AG09309 (cell line): ENCODE data around the gene DNASE1L2.

Experiments
- DNase-seq: peaks from one replicate; pipeline ENCODE4 v3.0.0-alpha.2; 2010; ENCODE audit warnings: low read depth
- H3K4me3 ChIP-seq: 2 replicates; pipeline ENCODE4 v1.5.1; 2011; ENCODE audit warnings: mild to moderate bottlenecking, low read depth, low read length, moderate library complexity; ENCODE audit not compliant: control insufficient read depth
- TF ChIP-seq, protein P1 (sequence below): IDR thresholded peaks from 2 replicates; pipeline ENCODE4 v1.5.1; 2011; ENCODE audit warnings: mild to moderate bottlenecking, low read depth, low read length, inconsistent platforms; ENCODE audit not compliant: insufficient read depth, control insufficient read depth; ENCODE audit errors: missing control alignments

The DNASE1L2 gene

DNA sequence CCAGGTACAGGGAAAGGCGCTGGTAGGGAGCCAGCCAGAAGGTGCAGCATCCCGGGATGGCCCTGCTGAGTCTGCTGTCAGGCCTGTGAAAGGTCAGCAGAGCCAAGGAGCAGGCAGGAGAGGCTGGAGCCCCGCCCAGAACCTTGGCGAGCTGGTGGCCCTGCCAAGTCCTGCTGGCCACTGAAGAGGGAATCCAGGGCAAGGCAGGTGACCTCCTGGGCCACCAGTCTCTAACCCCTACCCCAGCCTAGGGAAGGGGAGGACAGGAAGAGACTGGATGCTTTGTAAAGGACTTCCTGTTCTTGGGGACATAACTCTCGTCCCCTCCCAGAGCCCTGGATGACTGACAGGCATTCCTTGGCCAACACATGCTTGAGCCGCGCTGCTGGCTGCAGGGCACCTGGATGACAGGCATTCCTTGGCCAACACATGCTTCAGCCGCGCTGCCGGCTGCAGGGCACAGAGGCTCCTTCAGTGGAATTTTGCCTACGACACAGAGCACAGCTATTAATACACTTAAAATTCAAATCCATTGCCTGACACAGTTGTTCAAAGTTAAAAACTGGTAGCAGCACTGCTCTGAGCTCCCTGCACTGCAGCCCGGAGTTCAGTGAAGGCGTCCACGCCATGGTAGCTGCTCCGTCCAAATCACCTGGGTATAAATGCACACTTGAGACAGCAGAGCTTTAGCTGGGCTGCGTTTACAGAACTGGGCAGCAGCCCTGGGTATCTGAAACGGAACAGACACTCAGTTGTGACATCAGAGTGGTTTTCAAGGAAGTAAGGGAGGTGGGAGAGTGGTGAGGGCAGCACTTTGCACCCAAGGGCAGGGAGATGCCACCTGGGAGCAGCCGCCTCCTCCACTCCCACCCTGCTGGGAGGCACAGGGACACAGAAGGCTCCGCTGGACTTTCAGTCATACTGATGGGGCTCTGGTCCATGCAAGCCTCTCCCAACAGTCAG, 23.6 kb upstream of the DNASE1L2 start:
- H3K4me3 ChIP-seq, result peak overlapping the region; percentile 56
- TF ChIP-seq, protein P1, sequence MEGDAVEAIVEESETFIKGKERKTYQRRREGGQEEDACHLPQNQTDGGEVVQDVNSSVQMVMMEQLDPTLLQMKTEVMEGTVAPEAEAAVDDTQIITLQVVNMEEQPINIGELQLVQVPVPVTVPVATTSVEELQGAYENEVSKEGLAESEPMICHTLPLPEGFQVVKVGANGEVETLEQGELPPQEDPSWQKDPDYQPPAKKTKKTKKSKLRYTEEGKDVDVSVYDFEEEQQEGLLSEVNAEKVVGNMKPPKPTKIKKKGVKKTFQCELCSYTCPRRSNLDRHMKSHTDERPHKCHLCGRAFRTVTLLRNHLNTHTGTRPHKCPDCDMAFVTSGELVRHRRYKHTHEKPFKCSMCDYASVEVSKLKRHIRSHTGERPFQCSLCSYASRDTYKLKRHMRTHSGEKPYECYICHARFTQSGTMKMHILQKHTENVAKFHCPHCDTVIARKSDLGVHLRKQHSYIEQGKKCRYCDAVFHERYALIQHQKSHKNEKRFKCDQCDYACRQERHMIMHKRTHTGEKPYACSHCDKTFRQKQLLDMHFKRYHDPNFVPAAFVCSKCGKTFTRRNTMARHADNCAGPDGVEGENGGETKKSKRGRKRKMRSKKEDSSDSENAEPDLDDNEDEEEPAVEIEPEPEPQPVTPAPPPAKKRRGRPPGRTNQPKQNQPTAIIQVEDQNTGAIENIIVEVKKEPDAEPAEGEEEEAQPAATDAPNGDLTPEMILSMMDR, result no peak
- DNase-seq, result no peak

DNA sequence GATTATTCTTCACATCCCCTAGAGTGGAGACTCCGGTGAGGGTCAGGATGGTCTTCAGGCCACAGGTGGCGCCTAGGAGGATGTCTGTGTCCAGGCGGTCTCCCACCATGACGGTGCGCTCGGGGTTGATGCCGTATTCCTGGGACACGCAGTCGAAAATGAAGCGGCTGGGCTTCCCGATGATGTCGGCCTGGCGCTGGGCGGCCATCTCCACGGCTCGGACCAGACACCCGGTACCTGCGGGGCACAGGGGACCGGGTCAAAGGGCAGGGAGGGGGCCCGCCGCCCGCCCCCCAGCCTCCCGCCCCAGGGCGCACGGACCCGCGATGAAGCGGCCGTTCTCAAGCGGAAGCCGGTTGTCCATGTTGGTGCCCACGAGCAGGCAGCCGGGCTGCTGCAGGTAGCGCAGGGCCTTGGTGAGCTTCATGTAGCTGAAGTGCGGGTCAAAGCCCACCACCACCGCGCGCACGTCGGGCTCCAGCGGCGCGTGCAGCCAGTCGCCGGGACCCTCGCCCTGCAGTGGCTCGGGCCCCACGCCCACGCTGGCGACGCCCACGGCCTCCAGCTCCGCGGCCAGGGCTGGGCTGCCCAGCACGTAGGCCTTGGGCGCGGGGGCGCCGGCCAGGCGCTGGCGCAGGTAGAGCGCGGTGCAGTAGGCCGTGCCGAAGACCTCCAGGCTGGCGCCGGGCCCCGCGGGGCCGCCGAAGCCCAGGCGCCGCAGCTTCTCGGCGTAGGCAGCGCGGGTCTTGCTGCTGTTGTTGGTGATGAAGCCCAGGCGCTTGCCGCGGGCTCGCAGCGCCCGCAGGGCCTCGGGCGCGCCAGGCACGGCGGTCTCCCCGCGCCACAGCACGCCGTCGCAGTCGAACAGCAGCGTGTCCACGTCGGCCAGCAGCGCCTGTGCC, 22.2 kb upstream of the DNASE1L2 start:
- TF ChIP-seq, protein P1, result no peak
- no peak for DNase-seq
- peak overlapping the region; percentile 56 for H3K4me3 ChIP-seq

DNA sequence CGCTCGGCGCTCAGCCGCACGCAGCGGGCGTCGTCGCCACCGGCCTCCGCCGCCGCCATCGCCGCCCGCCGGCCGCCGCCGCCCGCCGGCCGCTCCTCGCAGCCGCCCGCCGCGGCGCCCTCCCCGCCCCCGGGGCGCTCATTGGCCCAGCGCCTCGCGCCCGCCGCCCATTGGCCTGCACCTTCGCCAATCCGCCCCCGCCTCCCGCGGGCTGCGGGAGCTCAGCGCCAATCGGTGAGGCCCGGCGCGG, 21.6 kb upstream of the DNASE1L2 start, which contains the start of gene PGP:
Gene PGP (minus strand): TSS at position 122 of the 250 bp plus-strand sequence. CDS start 63 bp downstream, at position 59.
- DNase-seq, result no peak
- H3K4me3 ChIP-seq, result peak within 1 kb of the TSS; percentile 80
- TF ChIP-seq, protein P1, result no peak

DNA sequence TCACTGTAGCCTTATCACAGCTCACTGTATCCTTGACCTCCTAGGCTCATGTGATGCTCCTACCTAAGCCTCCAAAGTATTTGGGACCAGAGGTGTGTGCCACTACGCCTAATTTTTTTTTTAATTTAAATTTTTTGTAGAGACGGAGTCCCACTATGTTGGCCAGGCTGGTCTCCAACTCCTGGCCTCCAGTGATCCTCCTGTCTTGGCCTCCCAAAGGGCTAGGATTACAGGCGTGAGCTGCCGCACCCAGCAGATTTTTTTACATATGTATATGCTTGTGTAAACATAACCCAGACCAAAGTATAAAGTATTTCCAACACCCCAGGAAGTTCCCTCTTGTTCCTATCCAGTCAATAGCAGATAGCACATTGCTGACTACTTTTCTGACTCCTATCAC, 19.9 kb upstream of the DNASE1L2 start:
- DNase-seq, result no peak
- H3K4me3 ChIP-seq, result no peak overlapping the region
- TF ChIP-seq, protein P1, result no peak

DNA sequence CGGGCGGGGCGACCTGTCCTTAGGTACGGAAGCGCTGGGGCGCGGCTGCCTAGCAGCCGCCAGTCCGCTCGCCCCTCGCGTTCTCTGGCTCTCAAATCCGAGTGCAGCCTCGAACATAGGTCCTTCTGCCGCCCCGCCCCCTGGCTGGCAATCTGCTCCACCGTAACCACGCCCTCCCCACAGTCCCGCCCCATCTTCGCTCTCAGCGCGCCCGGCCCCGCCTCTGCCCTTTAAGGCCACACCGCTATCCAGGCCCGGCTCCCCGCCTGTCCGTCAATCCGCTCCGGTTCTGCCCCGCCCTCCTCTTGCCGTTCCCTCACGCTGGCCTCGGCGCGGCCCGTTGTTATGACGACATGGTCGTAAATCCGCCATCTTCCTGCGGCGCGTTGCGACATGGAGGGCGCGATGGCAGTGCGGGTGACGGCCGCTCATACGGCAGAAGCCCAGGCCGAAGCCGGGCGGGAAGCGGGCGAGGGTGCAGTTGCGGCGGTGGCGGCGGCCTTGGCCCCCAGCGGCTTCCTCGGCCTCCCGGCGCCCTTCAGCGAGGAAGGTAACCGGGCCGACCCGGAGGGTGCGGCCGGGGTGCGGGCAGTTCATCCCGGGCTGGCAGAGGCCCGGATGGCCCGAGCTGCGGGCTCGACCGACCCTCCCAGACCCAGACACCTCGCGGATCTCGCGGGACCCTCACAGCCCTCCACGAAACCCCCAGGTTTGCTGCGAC, 12.9 kb upstream of the DNASE1L2 start, which contains the start of gene E4F1:
Gene E4F1 (plus strand): TSS at position 371 of the 721 bp plus-strand sequence. CDS start 23 bp downstream, at position 394.
- H3K4me3 ChIP-seq, result peak within 1 kb of the TSS; percentile 83
- DNase-seq, result peak; percentile 94
- TF ChIP-seq, protein P1, result no peak
